ENCODE results near the gene ADISSP. TPM values are rescaled to one million over a fixed set of nuclear protein-coding genes. Genes with fewer than 3 reads are reported as not detected.
A peak's percentile ranks its signal among the peaks of the same experiment; 100 is the strongest.

Gene ADISSP
- total and polyA plus RNA-seq, 9 of the 15 experiments (the other 6 are each of a cell fraction or from before 2014, with no cell fraction given), result 1.4 to 70.6 (median 23.4) TPM

- H2AFZ ChIP-seq (ENCODE audit: low read depth, low read length), result no peak overlapping the region
- peaks cover 10% of the 10 kb centered on the region for H3K79me2 ChIP-seq (ENCODE audit: control insufficient read depth, insufficient read depth, low read length)
- BruUV-seq (replicated peaks), result no TSS peak
- DNase-seq (ENCODE audit: extremely low read depth in 1 of 4, low spot score in 3 of 4) (no peak), FAIRE-seq (no peak), ATAC-seq (no peak)
- no peak overlapping the region for H3K27ac ChIP-seq (ENCODE audit: extremely low read depth, low read depth, low read length)
- no peaks in the 10 kb centered on the region for H3K27me3 ChIP-seq (ENCODE audit: control insufficient read depth in 2 of 2, insufficient read depth in 2 of 2, low read length in 2 of 2)
- 84% methylated on average over 7 of the region's 10 CpGs for WGBS (ENCODE audit: insufficient coverage, low coverage, missing lambda C conversion rate)
- CTCF ChIA-PET (ENCODE audit: low intra/inter-chr PET ratio), result no interaction called here
- H3K9me3 ChIP-seq (replicated peaks; ENCODE audit: control insufficient read depth, insufficient read depth, low read depth, low read length), result no peaks in the 10 kb centered on the region
- no peak overlapping the region for H3K4me2 ChIP-seq (ENCODE audit: insufficient read depth, low read length)
- peak overlapping the region in 1 of 2 experiments; percentile 45; a peak in 1 of 4 replicates for H3K9ac ChIP-seq (ENCODE audit: insufficient read depth in 1 of 2, low read depth in 2 of 2, low read length in 2 of 2)
- no peak overlapping the region for H3K4me3 ChIP-seq
- intact Hi-C loops (cut with micrococcal nuclease), result no loop called here
- peaks cover 52% of the 10 kb centered on the region; the same call in 2 of the 3 replicates for H3K36me3 ChIP-seq (ENCODE audit: control insufficient read depth, insufficient read depth, low read length)
- H3K4me1 ChIP-seq (replicated peaks in 1 of 2; ENCODE audit: control insufficient read depth in 2 of 2, insufficient read depth in 2 of 2, low read length in 2 of 2), result peaks cover 0 to 20% of the 10 kb centered on the region in 2 experiments; a peak in 3 of 5 replicates
- TF ChIP-seq ZNF41 (CRISPR knock-in tag; conservative IDR thresholded peaks at IDR 0.05), result no peak
- no peak for TF ChIP-seq SMAD3 (CRISPR knock-in tag; conservative IDR thresholded peaks at IDR 0.05)
- no peak for TF ChIP-seq FOXM1 (IDR thresholded peaks at IDR 0.05; ENCODE audit: low read depth)
- TF ChIP-seq FOXM1 (CRISPR knock-in tag; IDR thresholded peaks at IDR 0.05; ENCODE audit: low read depth), result no peak
- TF ChIP-seq CBX5 (IDR thresholded peaks at IDR 0.05; ENCODE audit: borderline replicate concordance, low read depth), result no peak
- TF ChIP-seq ZNF778 (CRISPR knock-in tag; IDR thresholded peaks at IDR 0.05), result no peak
- TF ChIP-seq PKNOX1 (IDR thresholded peaks at IDR 0.05), result no peak
- TF ChIP-seq CTCF (IDR thresholded peaks at IDR 0.05 in 2 of 3, conservative IDR thresholded peaks at IDR 0.05 in 1 of 3; ENCODE audit: insufficient read depth in 2 of 3, low read depth in 1 of 3, low read length in 3 of 3), result no peak
- POLR2A ChIA-PET, result interaction anchor here (0.6 kb wide), 1 partner anchor 27 kb away, joined by 3 read pairs; no protein-coding TSS in a partner anchor
- H3K9me1 ChIP-seq (ENCODE audit: control insufficient read depth, insufficient read depth, low read length), result no peaks in the 10 kb centered on the region
- in situ Hi-C loops (cut with MboI), result no loop called here
- no peaks in the 10 kb centered on the region for H4K20me1 ChIP-seq (replicated peaks; ENCODE audit: control insufficient read depth, insufficient read depth, low read length)
Measured at GRCh38 chr20:3760655-3761348, 6.8 kb downstream of the ADISSP start.

Measured in K562 (cell line).